ENCODE measurements around the gene DPPA3. TPM values are rescaled to one million over a fixed set of nuclear protein-coding genes. Genes with fewer than 3 reads are reported as not detected.

Gene DPPA3
- total and polyA plus RNA-seq, 8 donors = not detected

DNA sequence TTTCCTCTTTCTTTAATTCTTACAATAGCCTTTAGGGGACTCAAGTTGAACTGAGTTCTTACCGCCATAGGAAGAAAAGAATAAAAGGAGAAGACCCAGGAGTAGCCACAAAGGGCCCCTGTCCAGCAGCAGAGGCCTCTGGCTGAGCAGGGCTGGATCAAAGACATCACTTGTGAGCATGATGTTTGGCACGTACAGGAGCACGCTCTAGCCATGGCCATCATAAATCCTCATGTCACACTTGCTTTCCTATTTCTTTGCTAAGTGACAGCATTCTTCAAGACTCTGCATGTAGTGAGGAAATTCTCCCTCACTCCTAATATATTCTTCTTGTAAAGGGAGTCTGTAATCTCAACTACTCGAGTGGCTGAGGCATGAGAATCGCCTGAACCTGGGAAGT, 20.3 kb downstream of the DPPA3 start:
- TF ChIP-seq, protein P1, sequence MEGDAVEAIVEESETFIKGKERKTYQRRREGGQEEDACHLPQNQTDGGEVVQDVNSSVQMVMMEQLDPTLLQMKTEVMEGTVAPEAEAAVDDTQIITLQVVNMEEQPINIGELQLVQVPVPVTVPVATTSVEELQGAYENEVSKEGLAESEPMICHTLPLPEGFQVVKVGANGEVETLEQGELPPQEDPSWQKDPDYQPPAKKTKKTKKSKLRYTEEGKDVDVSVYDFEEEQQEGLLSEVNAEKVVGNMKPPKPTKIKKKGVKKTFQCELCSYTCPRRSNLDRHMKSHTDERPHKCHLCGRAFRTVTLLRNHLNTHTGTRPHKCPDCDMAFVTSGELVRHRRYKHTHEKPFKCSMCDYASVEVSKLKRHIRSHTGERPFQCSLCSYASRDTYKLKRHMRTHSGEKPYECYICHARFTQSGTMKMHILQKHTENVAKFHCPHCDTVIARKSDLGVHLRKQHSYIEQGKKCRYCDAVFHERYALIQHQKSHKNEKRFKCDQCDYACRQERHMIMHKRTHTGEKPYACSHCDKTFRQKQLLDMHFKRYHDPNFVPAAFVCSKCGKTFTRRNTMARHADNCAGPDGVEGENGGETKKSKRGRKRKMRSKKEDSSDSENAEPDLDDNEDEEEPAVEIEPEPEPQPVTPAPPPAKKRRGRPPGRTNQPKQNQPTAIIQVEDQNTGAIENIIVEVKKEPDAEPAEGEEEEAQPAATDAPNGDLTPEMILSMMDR (IDR thresholded peaks at IDR 0.05) = no peak
- TF ChIP-seq EP300 (IDR thresholded peaks at IDR 0.05) (no peak), POLR2A (IDR thresholded peaks at IDR 0.05) (no peak)
- H3K27me3 ChIP-seq = no peaks in the 10 kb centered on the region
- WGBS, 5 donors = 34 to 67% (median 47%) methylated on average over 5 of the region's 5 CpGs
- no peak overlapping the region for H3K4me3 ChIP-seq
- no peak overlapping the region for H3K27ac ChIP-seq
- intact Hi-C loops (cut with DNase I; ENCODE audit: low total_unique reads) = no loop called here
- no peaks in the 10 kb centered on the region for H3K4me1 ChIP-seq
- no peak for DNase-seq
- H3K36me3 ChIP-seq = no peaks in the 10 kb centered on the region
- no peaks in the 10 kb centered on the region for H3K9me3 ChIP-seq

DNA sequence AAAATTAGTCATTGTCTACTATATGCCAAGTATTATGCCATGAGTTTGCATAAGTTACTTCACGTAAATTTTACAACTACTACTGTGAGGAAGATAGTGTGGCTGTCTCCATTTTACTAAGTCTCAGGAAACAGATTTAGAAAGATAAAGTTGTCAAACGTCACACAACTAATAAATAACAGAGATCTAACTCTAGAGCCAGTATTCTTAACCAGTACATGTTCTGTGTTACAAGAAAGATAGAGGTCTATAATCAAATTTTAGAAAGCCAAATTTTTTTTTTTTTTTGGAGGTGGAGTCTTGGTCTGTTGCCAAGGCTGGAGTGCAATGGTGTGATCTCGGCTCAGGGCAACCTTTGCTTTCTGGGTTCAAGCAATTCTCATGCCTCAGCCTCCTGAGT, 21.8 kb downstream of the DPPA3 start:
- H3K27ac ChIP-seq = no peak overlapping the region
- intact Hi-C loops (cut with DNase I; ENCODE audit: low total_unique reads) = no loop called here
- H3K4me1 ChIP-seq = no peaks in the 10 kb centered on the region
- no peak for DNase-seq
- no peaks in the 10 kb centered on the region for H3K9me3 ChIP-seq
- TF ChIP-seq EP300 (IDR thresholded peaks at IDR 0.05) = no peak
- TF ChIP-seq, protein P1 (IDR thresholded peaks at IDR 0.05) = no peak
- TF ChIP-seq POLR2AphosphoS5 (IDR thresholded peaks at IDR 0.05) = no peak
- TF ChIP-seq POLR2A (IDR thresholded peaks at IDR 0.05) = no peak
- H3K36me3 ChIP-seq = no peaks in the 10 kb centered on the region
- H3K27me3 ChIP-seq = no peaks in the 10 kb centered on the region
- no peak overlapping the region for H3K4me3 ChIP-seq
- 36 to 68% (median 44%) methylated on average over 3 of the region's 3 CpGs for WGBS, 5 donors

DNA sequence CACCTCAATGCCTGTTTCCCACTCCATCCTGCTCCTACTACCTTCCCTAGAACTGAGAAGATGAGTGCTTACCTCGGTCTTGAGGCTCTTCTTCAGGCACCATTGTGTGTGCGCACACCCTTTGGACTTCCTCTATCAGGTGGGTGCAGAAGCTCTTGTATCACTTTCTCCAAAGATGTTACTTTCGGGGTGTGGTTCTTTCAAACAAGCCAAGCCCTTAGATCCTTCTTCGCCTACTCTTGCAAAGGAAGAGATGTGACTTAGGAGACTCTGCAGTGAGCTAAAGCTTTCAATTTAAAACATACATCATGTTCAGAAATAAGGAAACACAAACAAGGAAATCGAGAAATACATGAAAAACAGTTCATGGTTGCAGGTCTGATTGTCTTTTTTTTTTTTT, 36.0 kb downstream of the DPPA3 start, which contains the start of gene CLEC4C:
Gene CLEC4C, minus strand, starts transcription at position 130 of the 400 bp plus-strand sequence. Its CDS starts 27 bp downstream, at position 103.
- Histone ChIP-seq H3K4me1 (no peaks in the 10 kb centered on the region), H3K36me3 (no peaks in the 10 kb centered on the region), H3K4me3 (no peak within 1 kb of the TSS), H3K27me3 (no peaks in the 10 kb centered on the region), H3K27ac (no peak within 1 kb of the TSS), H3K9me3 (peaks cover 0 to 3% (median 0%) of the 10 kb centered on the region in 4 donors)
- DNase-seq = no peak
- intact Hi-C loops (cut with DNase I; ENCODE audit: low total_unique reads) = no loop called here
- WGBS, 5 donors = 62 to 86% (median 74%) methylated on average over 5 of the region's 5 CpGs
- TF ChIP-seq EP300 (IDR thresholded peaks at IDR 0.05) = no peak
- TF ChIP-seq, protein P1 (IDR thresholded peaks at IDR 0.05) = no peak

DNA sequence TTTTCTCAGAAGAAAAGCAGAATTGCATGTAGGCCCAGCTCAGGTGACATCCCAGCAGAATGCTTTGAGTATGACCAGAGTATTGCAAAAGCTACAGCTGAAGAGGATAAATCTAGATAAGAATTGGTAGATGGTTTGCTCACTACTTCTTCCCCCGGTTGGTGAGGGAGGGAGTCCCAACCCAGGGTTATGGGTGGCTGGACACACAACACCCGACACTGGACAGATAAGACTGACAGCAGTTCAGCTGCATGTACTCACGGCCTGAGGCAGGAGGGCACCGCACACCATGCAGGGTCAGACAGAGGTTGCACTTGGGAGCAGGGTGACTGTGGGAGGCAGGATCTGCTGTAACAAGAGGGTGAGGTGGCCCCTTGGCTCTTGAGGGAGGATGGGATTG, 37.6 kb downstream of the DPPA3 start:
- intact Hi-C loops (cut with DNase I; ENCODE audit: low total_unique reads) = no loop called here
- Histone ChIP-seq H3K27ac (no peak overlapping the region), H3K9me3 (peaks cover 0 to 3% (median 0%) of the 10 kb centered on the region in 4 donors), H3K4me1 (no peaks in the 10 kb centered on the region), H3K4me3 (no peak overlapping the region), H3K27me3 (no peaks in the 10 kb centered on the region), H3K36me3 (no peaks in the 10 kb centered on the region)
- no peak for DNase-seq
- 27 to 52% (median 35%) methylated on average over 4 of the region's 4 CpGs for WGBS, 5 donors
- no peak for TF ChIP-seq POLR2AphosphoS5 (IDR thresholded peaks at IDR 0.05)
- TF ChIP-seq POLR2A (IDR thresholded peaks at IDR 0.05) = no peak
- TF ChIP-seq EP300 (IDR thresholded peaks at IDR 0.05) = no peak
- TF ChIP-seq, protein P1 (IDR thresholded peaks at IDR 0.05) = no peak
